MM.1S (cell line): Measurements from ENCODE around the gene PAN3.

Experiments used
- DNase-seq: peaks from one replicate; pipeline ENCODE4 v3.0.0-alpha.2; 2015
- H2AFZ ChIP-seq: fragments of 300-600 bp; sonication (generic); 2 replicates; pipeline ENCODE4 v1.6.0; 2016; ENCODE audit warnings: antibody characterized with exemption, low read length
- H3F3A ChIP-seq: fragments of 300-600 bp; sonication (generic); 2 replicates; pipeline ENCODE4 v1.6.1; 2016; ENCODE audit warnings: mild to moderate bottlenecking, antibody characterized with exemption, low read length, moderate library complexity, mixed read lengths; ENCODE audit not compliant: insufficient read depth
- H3K27ac ChIP-seq: fragments of 300-600 bp; sonication (generic); 2 replicates; pipeline ENCODE4 v1.5.1; 2016; ENCODE audit warnings: mild to moderate bottlenecking, low read length
- H3K27me3 ChIP-seq: fragments of 300-600 bp; sonication (generic); replicated peaks from 2 replicates; pipeline ENCODE4 v1.6.0; 2016; ENCODE audit warnings: low read length; ENCODE audit not compliant: insufficient read depth
- H3K36me3 ChIP-seq: fragments of 300-600 bp; sonication (generic); replicated peaks from 2 replicates; pipeline ENCODE4 v1.6.1; 2016; ENCODE audit warnings: mild to moderate bottlenecking, low read length, mixed read lengths; ENCODE audit not compliant: insufficient read depth
- H3K4me1 ChIP-seq: fragments of 300-600 bp; sonication (generic); 2 replicates; pipeline ENCODE4 v1.6.1; 2016; ENCODE audit warnings: low read length, mixed read lengths
- H3K4me2 ChIP-seq: fragments of 300-600 bp; sonication (generic); 2 replicates; pipeline ENCODE4 v1.6.0; 2016; ENCODE audit warnings: low read depth, low read length
- H3K4me3 ChIP-seq: fragments of 300-600 bp; sonication (generic); 2 replicates; pipeline ENCODE4 v1.5.1; 2016; ENCODE audit warnings: low read length, mixed read lengths
- H3K79me2 ChIP-seq: fragments of 300-600 bp; sonication (generic); 2 replicates; pipeline ENCODE4 v1.6.1; 2016; ENCODE audit warnings: mixed run types, low read length, mixed read lengths
- H3K9ac ChIP-seq: fragments of 300-600 bp; sonication (generic); 2 replicates; pipeline ENCODE4 v1.6.1; 2016; ENCODE audit warnings: low read length, mixed read lengths
- H3K9me2 ChIP-seq: fragments of 300-600 bp; sonication (generic); replicated peaks from 2 replicates; pipeline ENCODE4 v1.6.1; 2016; ENCODE audit warnings: mild to moderate bottlenecking, low read length, mixed read lengths; ENCODE audit not compliant: insufficient read depth
- H3K9me3 ChIP-seq: fragments of 300-600 bp; sonication (generic); replicated peaks from 2 replicates; pipeline ENCODE4 v1.6.1; 2016; ENCODE audit warnings: mild to moderate bottlenecking, low read length, mixed read lengths; ENCODE audit not compliant: insufficient read depth
- H4K20me1 ChIP-seq: fragments of 300-600 bp; sonication (generic); 2 replicates; pipeline ENCODE4 v1.6.1; 2016; ENCODE audit warnings: mild to moderate bottlenecking, low read length, moderate library complexity, mixed read lengths; ENCODE audit not compliant: insufficient read depth
- EZH2 ChIP-seq: fragments of 300-600 bp; sonication (generic); optimal IDR thresholded peaks from 2 replicates; pipeline ENCODE3; 2017; ENCODE audit warnings: low read depth, mild to moderate bottlenecking, antibody characterized with exemption, low read length, mixed read lengths
- EZH2phosphoT487 ChIP-seq: fragments of 300-600 bp; sonication (generic); IDR thresholded peaks from 2 replicates; pipeline ENCODE4 v1.6.1; 2018; ENCODE audit warnings: antibody characterized with exemption, low read length
- TF ChIP-seq, protein P1 (sequence below): fragments of 300-600 bp; sonication (generic); IDR thresholded peaks from 2 replicates; pipeline ENCODE4 v1.5.1; 2016; ENCODE audit warnings: antibody characterized with exemption, low read length, mixed read lengths

PAN3 gene

DNA sequence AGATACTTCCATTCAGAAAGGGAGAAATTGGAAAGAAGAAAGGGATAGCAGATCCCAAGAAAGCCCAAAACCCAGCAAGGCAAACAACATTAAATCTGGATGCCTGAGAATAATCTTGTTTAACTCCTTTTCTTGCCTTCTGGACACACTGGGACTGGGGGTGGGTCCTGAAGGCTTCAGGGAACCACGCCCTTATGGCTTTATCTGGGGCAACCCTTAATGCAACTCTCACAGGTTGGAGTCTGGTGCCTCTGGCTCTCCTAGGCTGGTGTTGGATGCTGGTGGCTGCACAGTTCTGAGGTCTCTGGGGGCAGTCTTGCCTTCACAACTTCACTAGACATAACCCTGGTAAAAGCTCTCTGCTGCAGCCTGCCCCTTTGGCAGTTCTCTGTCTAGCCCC lies 27.9 kb downstream of the PAN3 start:
- no peak overlapping the region for H3K4me3 ChIP-seq
- no peaks in the 10 kb centered on the region for H3K9me2 ChIP-seq
- no peaks in the 10 kb centered on the region for H3K4me1 ChIP-seq
- TF ChIP-seq, protein P1, sequence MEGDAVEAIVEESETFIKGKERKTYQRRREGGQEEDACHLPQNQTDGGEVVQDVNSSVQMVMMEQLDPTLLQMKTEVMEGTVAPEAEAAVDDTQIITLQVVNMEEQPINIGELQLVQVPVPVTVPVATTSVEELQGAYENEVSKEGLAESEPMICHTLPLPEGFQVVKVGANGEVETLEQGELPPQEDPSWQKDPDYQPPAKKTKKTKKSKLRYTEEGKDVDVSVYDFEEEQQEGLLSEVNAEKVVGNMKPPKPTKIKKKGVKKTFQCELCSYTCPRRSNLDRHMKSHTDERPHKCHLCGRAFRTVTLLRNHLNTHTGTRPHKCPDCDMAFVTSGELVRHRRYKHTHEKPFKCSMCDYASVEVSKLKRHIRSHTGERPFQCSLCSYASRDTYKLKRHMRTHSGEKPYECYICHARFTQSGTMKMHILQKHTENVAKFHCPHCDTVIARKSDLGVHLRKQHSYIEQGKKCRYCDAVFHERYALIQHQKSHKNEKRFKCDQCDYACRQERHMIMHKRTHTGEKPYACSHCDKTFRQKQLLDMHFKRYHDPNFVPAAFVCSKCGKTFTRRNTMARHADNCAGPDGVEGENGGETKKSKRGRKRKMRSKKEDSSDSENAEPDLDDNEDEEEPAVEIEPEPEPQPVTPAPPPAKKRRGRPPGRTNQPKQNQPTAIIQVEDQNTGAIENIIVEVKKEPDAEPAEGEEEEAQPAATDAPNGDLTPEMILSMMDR: no peak
- TF ChIP-seq EZH2phosphoT487 (no peak), EZH2 (no peak)
- no peak overlapping the region for H3K27ac ChIP-seq
- no peaks in the 10 kb centered on the region for H3K9me3 ChIP-seq
- no peak overlapping the region for H2AFZ ChIP-seq
- no peak overlapping the region for H3K4me2 ChIP-seq
- no peak overlapping the region for H3K9ac ChIP-seq
- H4K20me1 ChIP-seq: no peaks in the 10 kb centered on the region
- no peaks in the 10 kb centered on the region for H3F3A ChIP-seq
- DNase-seq: no peak
- H3K27me3 ChIP-seq: no peaks in the 10 kb centered on the region
- peaks cover 51% of the 10 kb centered on the region for H3K79me2 ChIP-seq
- no peaks in the 10 kb centered on the region for H3K36me3 ChIP-seq

DNA sequence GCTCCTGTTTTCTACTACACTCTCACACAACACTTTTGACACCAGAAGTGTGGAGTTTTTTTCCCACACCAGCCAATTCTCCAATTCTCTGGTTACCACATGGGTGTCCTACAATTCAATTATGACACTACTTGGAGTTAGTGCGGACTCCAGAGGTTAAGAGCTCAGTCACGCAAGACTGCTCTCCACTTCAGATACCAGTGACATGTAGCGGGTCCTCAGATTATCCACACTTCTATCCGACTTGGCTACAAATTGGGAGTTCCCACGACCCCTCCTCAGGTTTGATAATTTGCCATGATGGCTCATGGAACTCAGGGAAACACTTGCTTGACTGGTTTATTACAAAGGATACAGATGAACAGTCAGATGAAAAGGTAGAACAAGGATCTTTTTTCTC lies 32.9 kb downstream of the PAN3 start:
- H3K9me2 ChIP-seq: no peaks in the 10 kb centered on the region
- no peak overlapping the region for H2AFZ ChIP-seq
- peaks cover 14% of the 10 kb centered on the region; the same call in 1 of the 2 replicates for H3K79me2 ChIP-seq
- no peaks in the 10 kb centered on the region for H3K27me3 ChIP-seq
- H3K36me3 ChIP-seq: no peaks in the 10 kb centered on the region
- H3K4me3 ChIP-seq: no peak overlapping the region
- no peak overlapping the region for H3K27ac ChIP-seq
- no peak overlapping the region for H3K9ac ChIP-seq
- H3F3A ChIP-seq: no peaks in the 10 kb centered on the region
- no peak overlapping the region for H3K4me2 ChIP-seq
- no peaks in the 10 kb centered on the region for H3K4me1 ChIP-seq
- no peak for TF ChIP-seq EZH2phosphoT487
- TF ChIP-seq, protein P1: no peak
- TF ChIP-seq EZH2: no peak
- no peak for DNase-seq
- H3K9me3 ChIP-seq: no peaks in the 10 kb centered on the region
- no peaks in the 10 kb centered on the region for H4K20me1 ChIP-seq

DNA sequence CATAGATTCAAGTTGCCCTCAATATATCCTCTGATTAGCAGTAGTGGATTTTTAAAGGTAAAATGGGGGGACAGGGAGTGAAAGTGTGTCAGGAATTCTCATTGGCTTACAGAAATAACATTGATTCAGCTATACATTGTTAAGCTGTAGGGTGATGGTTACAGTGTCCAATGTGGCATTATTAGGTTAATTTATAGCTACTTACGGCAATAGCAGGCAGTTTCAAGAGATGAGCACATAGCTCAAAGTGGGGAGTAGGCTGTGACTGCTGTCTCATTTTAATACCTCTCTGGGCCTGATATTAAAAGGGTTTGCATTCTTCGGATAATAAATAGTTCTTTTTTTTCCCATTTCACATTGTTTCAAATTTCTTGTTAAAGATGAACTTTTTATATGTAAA lies 34.6 kb downstream of the PAN3 start:
- H3K27me3 ChIP-seq: no peaks in the 10 kb centered on the region
- H3K9ac ChIP-seq: no peak overlapping the region
- H3K4me1 ChIP-seq: no peaks in the 10 kb centered on the region
- H3K4me3 ChIP-seq: no peak overlapping the region
- H3F3A ChIP-seq: no peaks in the 10 kb centered on the region
- H3K4me2 ChIP-seq: no peak overlapping the region
- H3K9me3 ChIP-seq: no peaks in the 10 kb centered on the region
- H2AFZ ChIP-seq: no peak overlapping the region
- DNase-seq: no peak
- H3K36me3 ChIP-seq: no peaks in the 10 kb centered on the region
- TF ChIP-seq EZH2: no peak
- no peak for TF ChIP-seq EZH2phosphoT487
- TF ChIP-seq, protein P1: no peak
- no peaks in the 10 kb centered on the region for H4K20me1 ChIP-seq
- no peak overlapping the region for H3K27ac ChIP-seq
- H3K9me2 ChIP-seq: no peaks in the 10 kb centered on the region
- H3K79me2 ChIP-seq: peaks cover 5% of the 10 kb centered on the region; the same call in 1 of the 2 replicates
